Measurements from ENCODE around the gene CIZ1.

CIZ1 gene

DNA sequence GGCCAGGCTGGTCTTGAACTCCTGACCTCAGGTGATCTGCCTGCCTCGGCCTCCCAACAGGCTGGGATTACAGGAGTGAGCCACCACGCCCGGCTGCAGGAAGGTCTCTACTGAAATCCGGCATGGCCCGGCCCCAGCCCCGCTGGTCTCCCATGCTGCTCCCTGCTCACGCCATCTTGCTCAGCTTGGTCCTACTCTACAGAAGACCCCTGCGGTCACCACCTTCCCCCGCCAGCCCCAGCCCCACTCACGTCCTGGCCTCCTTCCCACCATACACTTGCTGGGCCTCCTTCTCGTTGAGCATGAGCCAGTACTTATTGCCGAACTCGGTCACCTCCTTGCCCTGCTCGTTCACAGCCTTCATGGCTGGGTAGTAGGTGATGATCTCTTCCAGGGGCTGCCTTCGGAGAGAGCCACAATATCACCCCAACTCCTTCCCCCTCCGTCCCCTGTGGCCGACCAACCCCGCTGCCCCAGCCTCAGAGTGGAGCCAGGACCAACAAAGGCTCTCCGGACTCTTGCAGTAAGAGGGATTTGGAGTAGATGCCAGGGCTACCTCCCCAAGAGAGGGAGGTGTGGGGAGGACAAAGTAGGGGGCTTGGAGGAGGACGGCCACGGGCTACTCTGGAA, 67.8 kb downstream of the CIZ1 start:
- DNase-seq: no peak

DNA sequence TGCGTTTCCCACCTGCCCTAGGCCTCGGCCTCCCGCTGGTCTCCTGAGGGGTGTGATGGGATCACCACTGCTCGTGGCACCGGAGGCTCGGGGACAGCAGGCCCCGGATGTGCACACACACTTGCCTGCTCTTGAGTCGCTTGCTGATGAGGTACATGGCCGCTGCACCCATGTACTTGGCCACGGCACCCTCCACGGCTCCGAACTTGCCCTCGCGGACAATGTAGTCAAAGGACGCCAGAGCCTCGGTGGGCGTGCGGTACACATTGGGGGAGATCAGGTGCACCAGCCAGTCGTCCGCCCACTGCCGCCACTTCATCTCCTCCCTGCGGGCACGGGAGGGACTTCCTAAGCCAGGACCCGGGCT, 68.6 kb downstream of the CIZ1 start:
- DNase-seq: no peak

DNA sequence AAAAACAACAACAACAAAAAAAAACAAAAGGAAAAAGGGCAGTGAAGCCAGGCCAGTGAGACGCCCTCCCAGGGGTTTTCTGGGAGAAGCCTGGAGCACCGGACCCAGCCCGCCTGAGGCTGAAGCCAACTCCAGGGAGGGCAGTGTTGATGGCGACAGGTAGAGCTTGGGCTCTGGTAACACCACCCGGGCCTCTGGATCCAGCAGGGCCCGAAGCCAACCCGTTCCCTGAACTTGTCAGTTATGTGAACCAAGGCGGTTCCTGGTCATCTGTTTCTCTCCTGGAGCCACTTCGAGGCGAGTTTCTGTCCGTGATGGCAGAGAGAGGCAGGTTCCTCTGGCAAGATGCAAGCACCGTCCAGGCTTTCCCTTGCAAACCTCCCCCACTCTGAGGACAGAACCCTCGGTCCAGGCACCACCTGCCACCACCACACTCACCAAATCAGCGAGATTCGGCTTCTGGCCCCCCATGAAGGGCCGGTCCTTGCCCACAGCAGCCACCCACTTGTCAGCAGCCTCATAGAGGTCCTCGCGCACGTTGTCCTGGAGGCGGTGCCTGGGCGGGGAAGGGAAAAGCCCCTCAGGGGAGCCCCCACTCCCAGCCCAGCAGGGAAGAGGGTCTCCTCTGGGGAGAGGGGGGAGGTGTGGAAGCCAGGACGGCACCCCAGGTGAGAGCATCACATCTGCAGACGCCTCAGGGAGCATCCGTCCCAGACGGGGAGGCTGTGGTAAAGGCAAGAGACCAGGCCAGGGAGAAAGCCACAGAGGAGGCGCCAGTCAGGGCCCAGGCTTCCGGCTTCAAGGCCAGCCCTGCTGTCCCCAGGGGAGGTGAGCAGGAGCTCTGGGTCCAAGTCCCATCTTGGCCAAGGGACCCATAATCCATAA, 69.2 kb downstream of the CIZ1 start:
- DNase-seq: no peak

DNA sequence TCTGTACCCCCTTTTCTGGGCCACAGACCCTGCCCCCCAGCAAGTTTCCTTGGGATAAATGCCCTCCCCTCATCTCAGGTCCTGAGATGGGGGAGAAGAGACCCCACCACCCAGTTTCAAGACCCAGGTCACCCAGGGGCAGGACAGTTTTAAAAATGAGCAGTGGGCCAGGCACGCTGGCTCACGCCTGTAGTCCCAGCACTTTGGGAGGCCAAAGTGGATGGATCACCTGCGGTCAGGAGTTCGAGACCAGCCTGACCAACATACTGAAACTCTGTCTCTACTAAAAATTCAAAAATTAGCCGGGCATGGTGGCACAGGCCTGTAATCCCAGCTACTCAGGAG, 69.9 kb downstream of the CIZ1 start:
- no peak for DNase-seq

DNA sequence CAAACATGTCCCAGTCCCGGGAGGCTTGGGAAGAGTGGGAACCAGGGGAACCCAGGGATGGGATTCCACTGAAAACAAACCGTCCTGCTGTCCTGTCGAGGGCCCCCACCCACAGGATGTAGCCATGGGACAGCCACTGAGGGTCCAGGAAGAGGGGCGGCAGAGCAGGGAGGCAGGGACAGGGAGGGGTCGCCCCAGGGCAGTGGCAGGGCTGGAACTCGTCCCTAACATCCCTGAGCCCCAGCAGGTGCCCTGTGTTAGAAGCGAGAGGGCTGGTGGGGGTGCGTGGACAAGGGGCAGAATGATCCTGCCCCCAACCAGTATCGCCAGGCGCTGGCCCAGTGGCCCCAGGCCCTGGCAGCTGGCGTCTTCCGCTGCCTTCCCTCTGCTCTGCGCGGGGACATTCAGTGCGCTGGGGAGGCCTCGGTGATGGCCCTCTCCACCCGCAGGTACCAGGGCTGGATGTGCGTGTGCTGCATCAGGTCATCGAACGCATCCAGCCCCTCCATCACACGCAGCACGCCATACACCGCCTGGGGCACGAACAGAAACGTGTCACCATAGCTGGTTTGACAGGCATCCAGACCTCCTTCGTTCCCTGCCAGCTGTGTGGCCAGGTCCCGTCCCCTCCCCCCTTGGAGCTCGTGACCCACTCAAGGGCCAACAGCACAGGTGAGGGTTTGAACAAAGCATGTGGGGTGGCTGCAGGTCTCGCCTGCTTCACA, 70.5 kb downstream of the CIZ1 start:
- DNase-seq: no peak

DNA sequence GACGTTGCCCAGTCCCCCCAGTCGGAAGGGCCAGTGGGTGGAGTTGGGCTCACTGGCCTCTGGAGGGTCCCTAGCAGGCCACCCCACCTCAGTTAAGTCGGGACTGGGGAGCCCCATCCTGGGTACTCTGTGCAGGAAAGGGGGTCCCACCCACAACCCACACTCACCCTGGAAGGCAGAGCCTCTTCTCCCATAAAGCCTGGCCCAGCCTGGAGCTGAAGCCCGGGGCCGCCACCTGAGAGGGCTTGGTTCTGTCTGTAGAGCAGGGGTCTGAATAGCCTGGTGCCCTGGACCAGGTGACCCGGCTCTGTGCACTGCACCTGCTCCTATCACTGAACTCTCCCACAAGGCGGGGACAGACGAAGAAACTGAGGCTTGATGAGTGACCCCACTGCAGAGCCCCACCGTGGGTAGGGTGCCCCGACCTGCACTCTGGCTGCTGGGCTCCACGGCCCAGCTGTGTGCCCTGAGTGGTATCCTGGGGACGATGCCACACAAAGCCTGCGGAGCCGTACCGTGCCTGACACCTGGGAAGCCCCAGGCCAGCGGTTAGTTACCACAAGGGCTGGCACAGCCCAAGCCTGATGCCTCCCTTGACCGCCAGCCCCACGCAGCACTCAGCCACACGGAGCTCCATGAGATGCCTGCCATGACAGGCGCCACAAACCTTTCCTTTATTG, 71.2 kb downstream of the CIZ1 start:
- DNase-seq: no peak

DNA sequence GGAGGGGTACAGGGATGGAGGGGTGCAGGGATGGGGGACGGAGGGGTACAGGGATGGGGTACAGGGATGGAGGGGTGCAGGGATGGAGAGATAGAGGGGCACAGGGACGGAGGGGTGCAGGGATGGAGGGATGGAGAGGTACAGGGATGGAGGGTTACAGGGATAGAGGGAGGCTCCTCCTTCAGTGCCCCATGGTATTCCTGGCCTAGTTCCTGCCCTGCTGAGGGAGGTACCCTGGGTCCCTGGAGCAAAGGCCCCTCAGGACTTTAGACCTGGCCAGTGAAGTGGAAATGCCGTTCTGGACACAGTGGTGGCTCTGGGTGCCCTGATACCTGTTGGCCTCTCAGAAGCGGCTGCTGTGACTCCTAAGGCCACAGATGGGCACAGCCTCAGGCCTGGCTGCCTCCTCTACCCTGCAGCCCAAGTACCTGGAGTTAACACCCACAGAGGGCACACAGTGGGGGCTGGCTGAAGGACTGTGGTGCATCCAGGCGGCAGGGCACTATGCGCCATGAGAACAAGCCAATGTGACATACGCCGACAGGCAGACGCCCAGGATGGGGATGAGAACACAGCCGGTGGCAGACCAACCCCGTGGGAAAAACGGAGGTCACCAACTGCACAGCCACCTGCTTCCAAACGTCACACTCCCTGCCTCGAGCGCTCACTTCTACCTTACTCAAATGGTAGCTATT, 72.3 kb downstream of the CIZ1 start:
- no peak for DNase-seq

DNA sequence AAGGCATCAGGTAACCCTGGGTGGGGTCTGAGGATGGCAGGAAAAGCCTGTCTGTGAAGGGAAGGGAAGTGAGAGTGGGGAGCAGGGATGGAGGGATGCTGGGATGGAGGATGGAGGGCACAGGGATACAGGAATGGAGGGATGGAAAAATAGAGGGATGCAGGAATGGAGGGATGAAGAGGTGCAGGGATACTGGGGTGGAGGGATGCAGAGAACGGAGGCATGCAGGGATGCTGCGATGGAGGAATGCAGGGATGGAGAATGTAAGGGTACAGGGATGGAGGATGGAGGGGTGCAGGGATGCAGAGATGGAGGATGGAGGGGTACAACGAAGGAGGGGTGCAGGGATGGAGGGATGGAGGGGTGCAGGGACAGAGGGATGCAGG, 72.9 kb downstream of the CIZ1 start:
- DNase-seq: no peak

DNA sequence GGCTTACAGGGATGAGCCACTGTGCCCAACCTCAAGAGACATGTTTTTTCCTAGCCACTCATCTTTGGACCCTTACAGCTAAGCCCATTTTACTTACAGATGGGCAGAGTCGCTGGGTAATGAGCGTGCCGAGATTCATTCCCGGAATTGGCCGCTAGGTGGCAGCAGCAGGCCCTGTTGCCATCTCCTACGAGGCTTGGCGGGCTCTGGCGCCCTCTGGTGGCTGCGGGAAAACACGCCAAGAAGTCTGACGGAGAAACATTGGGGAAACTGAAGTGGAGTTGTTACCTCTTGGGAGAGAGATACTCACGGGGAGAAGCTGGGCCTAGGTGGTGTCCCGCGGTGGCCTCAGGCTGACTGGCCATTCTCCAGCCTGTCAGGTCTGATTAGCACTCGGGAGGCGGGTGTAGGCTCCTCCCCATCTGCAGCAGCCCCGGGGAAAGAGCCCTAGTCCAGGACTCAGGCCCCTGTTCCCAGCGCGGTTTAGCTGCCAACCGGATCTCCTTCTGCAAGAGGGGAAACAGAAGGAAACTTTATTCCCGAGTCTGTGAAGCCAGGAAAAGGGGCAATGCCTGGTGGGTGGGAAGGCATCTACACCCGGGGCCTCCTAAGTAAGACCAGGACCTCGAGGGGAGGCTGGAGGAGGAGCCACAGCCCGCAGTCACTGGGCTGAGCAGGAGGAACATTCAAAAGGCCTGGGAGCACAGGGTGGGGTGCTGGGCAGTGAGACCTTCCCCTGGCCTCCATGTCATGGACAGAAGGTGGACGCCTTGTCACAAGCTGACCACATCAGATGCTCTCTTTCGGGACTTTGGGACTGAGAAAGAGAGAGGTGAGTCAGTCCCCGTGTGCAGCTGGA, 73.5 kb downstream of the CIZ1 start:
- DNase-seq: peak; percentile 100

DNA sequence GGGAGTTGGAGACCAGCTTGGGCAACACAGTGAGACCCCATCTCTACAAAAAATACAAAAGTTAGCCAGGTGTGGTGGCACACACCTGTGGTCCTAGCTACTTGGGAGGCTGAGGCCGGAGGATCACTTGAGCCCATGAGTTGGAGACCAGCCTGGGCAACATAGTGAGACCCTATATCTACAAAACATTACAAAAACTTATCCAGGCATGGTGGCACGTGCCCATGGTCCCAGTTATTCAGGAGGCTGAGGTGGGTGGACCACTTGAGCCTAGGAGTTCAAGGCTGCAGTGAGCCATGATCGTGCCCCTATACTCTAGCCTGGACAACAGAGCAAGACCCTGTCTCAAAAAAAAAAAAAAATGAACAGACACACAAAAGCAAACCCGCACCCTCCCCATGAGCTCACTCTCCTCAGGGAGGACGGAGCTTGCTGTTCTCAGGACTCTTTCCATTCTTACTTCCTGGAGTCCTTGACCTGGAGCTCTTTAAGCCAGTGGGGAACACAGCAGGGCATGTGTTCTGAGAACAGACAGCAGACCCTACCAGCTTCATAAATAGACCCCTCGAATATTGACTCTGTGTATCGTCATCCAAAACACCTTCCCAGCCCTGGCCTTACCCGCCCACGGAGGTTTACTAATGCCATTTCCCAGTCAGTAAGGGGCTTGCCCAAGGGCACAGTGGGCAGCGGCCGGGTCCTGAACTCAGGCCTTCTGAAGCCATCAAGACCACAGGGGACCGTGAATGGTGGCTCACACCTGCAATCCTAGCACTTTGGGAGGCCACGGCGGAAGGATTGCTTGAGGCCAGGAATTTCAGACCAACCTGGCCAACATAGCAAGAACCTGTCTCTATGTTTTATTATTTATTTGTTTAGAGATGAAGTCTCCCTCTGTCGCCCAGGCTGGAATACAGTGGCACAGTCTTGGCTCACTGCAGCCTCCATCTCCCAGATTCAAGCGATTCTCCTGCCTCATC, 75.0 kb downstream of the CIZ1 start:
- no peak for DNase-seq
